Spleen (tissue), 13 donors: ENCODE measurements around the gene CDCA8. TPM values are rescaled to one million over a fixed set of nuclear protein-coding genes. Genes with fewer than 3 reads are reported as not detected.

Experiments
- DNase-seq: peaks from one replicate; pipeline ENCODE4 v3.0.0-alpha.2; 2020
- H3K27ac ChIP-seq, 8 donors: fragments of 200-600 bp; sonication (generic) in 7 of 8; 1 replicate in 4 of 8; 2 replicates in 4 of 8; pipeline versions ENCODE4 v1.5.0 to v1.8.0; 2016 to 2021; ENCODE audit warnings: inconsistent platforms in 4 of 8, mild to moderate bottlenecking in 4 of 8, moderate library complexity in 1 of 8
- H3K27me3 ChIP-seq, 7 donors: fragments of 200-600 bp; sonication (generic) in 6 of 7; replicated peaks in 1 of 7; 1 replicate in 4 of 7; 2 replicates in 3 of 7; pipeline versions ENCODE4 v1.5.0 to v1.8.0; 2016 to 2021; ENCODE audit warnings: inconsistent platforms in 3 of 7, mild to moderate bottlenecking in 1 of 7
- H3K36me3 ChIP-seq, 6 donors: fragments of 200-600 bp; sonication (generic) in 5 of 6; 1 replicate in 4 of 6; 2 replicates in 2 of 6; pipeline versions ENCODE4 v1.5.0 to v1.8.0; 2016 to 2021; ENCODE audit warnings: inconsistent platforms in 2 of 6
- H3K4me1 ChIP-seq, 6 donors: fragments of 200-600 bp; sonication (generic) in 5 of 6; 1 replicate in 3 of 6; 2 replicates in 3 of 6; pipeline versions ENCODE4 v1.5.0 to v1.8.0; 2016 to 2021; ENCODE audit warnings: inconsistent platforms in 3 of 6
- H3K4me3 ChIP-seq, 8 donors: fragments of 200-600 bp; sonication (generic) in 7 of 8; 1 replicate in 4 of 8; 2 replicates in 4 of 8; pipeline versions ENCODE4 v1.5.0 to v1.8.0; 2016 to 2021; ENCODE audit warnings: inconsistent platforms in 4 of 8, mild to moderate bottlenecking in 4 of 8, moderate library complexity in 2 of 8
- H3K9me3 ChIP-seq, 8 donors: fragments of 200-600 bp; sonication (generic) in 7 of 8; 1 replicate in 4 of 8; 2 replicates in 4 of 8; pipeline versions ENCODE4 v1.5.0 to v1.8.0; 2016 to 2021; ENCODE audit warnings: inconsistent platforms in 4 of 8
- CTCF ChIP-seq, 11 experiments: fragments of 200-600 bp in 7 of 11; fragments of 450-650 bp in 4 of 11; sonication (generic) in 4 of 11; IDR thresholded peaks in 8 of 11; conservative IDR thresholded peaks in 3 of 11; 1 replicate in 7 of 11; 2 replicates in 4 of 11; pipeline versions ENCODE4 v1.4.0 to v1.8.0; 2016 to 2021; ENCODE audit warnings: antibody characterized with exemption in 11 of 11, inconsistent platforms in 4 of 11, mild to moderate bottlenecking in 1 of 11
- POLR2A ChIP-seq, 3 donors: fragments of 450-650 bp; IDR thresholded peaks; one replicate each; pipeline ENCODE4 v1.5.1; 2017; ENCODE audit warnings: antibody characterized with exemption in 3 of 3, mild to moderate bottlenecking in 1 of 3
- POLR2AphosphoS5 ChIP-seq, 3 donors: sonication (generic); formaldehyde crosslinking; IDR thresholded peaks; one replicate each; pipeline ENCODE4 v1.5.1; 2017; ENCODE audit warnings: antibody characterized with exemption in 3 of 3
- WGBS, 5 donors: extraction: QIAGEN DNeasy Blood & Tissue Kit in 3 of 5; methylation state at CpG; one replicate each; pipeline versions ENCODE4 v1.1.5 to v1.1.7; 2013 to 2018; 5-methylcytosine and 5-hydroxymethylcytosine counted together
- intact Hi-C: fragments of 100-400 bp; cut with DNase I; formaldehyde crosslinking; loops from one replicate; pipeline ENCODE4 v1.15.0; 2023; ENCODE audit warnings: low total_unique reads
- long read RNA-seq, 2 donors: transcript quantifications; one replicate each; lab custom pipeline, GENCODE V29; 2026
- polyA plus RNA-seq, 3 donors: library from polyadenylated mRNA; stranded (reverse); fragments of 200-250 nt; gene quantifications; one replicate each; pipeline ENCODE4 v1.2.1, GENCODE V29; 2013
- total RNA-seq, 7 donors: library from RNA; depleted of rRNA in 3 of 7; stranded (reverse); fragments of >200 nt in 3 of 7; fragmentation: NEBNext Ultra II Directional in 4 of 7; extraction: Animal tissue kit (Norgen Biotek cat#: 25700) in 4 of 7; gene quantifications; one replicate each; pipeline versions ENCODE4 v1.1.0 to v1.2.1, GENCODE V29; 2016 to 2021
- donor health status: healthy with polysubstance abuse.
- donor health status: DM: no; HTN: no; CAD: no; lungs with moderate emphysema.
- donor health status: DM: no; HTN: no; CAD: no.
- donor health status: Bipolar disorder and iron deficiency.
- donor health status: healthy.
- donor health status: DM: no; HTN: no; CAD: no.
- donor health status: DM: yes; HTN: yes; CAD: no.

CDCA8 gene
- 1 to 10 TPM; 1.2 to 8.2 (median 4.3) TPM for total RNA-seq
- polyA plus RNA-seq = 1 to 10 TPM; 1.5 to 7.7 (median 3.9) TPM
- long read RNA-seq, donor 1, partial matches to known transcripts = 0 of 2 reads
- long read RNA-seq, donor 1, other reads (novel, unspliced or antisense) = 0 of 2 reads
- long read RNA-seq, donor 2, transcript CDCA8-202 (10 exons, 2,469 nt) = major isoform, 5 of 5 reads
- long read RNA-seq, donor 2, partial matches to known transcripts = 0 of 5 reads
- long read RNA-seq, donor 2, other reads (novel, unspliced or antisense) = 0 of 5 reads

GRCh38 chr1:37692078-37692833 lies at the start of gene CDCA8:
Gene CDCA8 (plus strand): TSS chr1:37692516. CDS start chr1:37692691, 175 bp downstream.
- 0 to 1% (median 0%) methylated on average over 22 to 54 of the region's 54 CpGs for WGBS, 5 donors
- intact Hi-C loops = loop anchor here (10.0 kb wide), 2 partner anchors 113 to 163 kb away; partner anchors contain the start of genes C1orf122, MTF1 and YRDC
- peaks cover 0 to 30% (median 7%) of the 10 kb centered on the region in 6 donors for H3K36me3 ChIP-seq
- H3K9me3 ChIP-seq = no peaks in the 10 kb centered on the region
- peak in 10 of 11 experiments; percentile 34 to 91 (median 80) for TF ChIP-seq CTCF (IDR thresholded peaks at IDR 0.05 in 8 of 11, conservative IDR thresholded peaks at IDR 0.05 in 3 of 11)
- TF ChIP-seq POLR2A (IDR thresholded peaks at IDR 0.05) = peak in 1 of 3 donors; percentile 55
- TF ChIP-seq POLR2AphosphoS5 (IDR thresholded peaks at IDR 0.05) = peak; percentile 65 to 87 (median 80)
- H3K4me3 ChIP-seq = peak within 1 kb of the TSS; percentile 81 to 96 (median 92)
- peak within 1 kb of the TSS; percentile 49 to 90 (median 84) for H3K27ac ChIP-seq
- H3K4me1 ChIP-seq = peaks cover 30 to 63% (median 43%) of the 10 kb centered on the region in 6 donors
- peak; percentile 99 for DNase-seq
- no peaks in the 10 kb centered on the region for H3K27me3 ChIP-seq

GRCh38 chr1:37647281-37647680 lies 45.0 kb upstream of the CDCA8 start:
- no peak for DNase-seq
- Histone ChIP-seq H3K9me3 (peaks cover 0 to 13% (median 7%) of the 10 kb centered on the region in 8 donors), H3K4me1 (no peaks in the 10 kb centered on the region), H3K4me3 (no peak overlapping the region), H3K27ac (no peak overlapping the region), H3K27me3 (peaks cover 0 to 44% (median 0%) of the 10 kb centered on the region in 7 donors), H3K36me3 (no peaks in the 10 kb centered on the region)
- no peak for TF ChIP-seq POLR2AphosphoS5 (IDR thresholded peaks at IDR 0.05)
- TF ChIP-seq CTCF (IDR thresholded peaks at IDR 0.05 in 8 of 11, conservative IDR thresholded peaks at IDR 0.05 in 3 of 11) = no peak
- TF ChIP-seq POLR2A (IDR thresholded peaks at IDR 0.05) = no peak
- WGBS, 5 donors = 88 to 94% (median 90%) methylated on average over 7 of the region's 7 CpGs
- intact Hi-C loops = no loop called here

GRCh38 chr1:37650173-37650572 lies 42.1 kb upstream of the CDCA8 start:
- 61 to 87% (median 71%) methylated on average over 2 to 5 of the region's 5 CpGs for WGBS, 5 donors
- H3K9me3 ChIP-seq = no peaks in the 10 kb centered on the region
- TF ChIP-seq CTCF (IDR thresholded peaks at IDR 0.05 in 8 of 11, conservative IDR thresholded peaks at IDR 0.05 in 3 of 11) (no peak), POLR2A (IDR thresholded peaks at IDR 0.05) (no peak), POLR2AphosphoS5 (IDR thresholded peaks at IDR 0.05) (no peak)
- intact Hi-C loops = no loop called here
- H3K36me3 ChIP-seq = no peaks in the 10 kb centered on the region
- DNase-seq = peak; percentile 16
- no peak overlapping the region for H3K27ac ChIP-seq
- no peaks in the 10 kb centered on the region for H3K4me1 ChIP-seq
- H3K27me3 ChIP-seq = peaks cover 0 to 26% (median 0%) of the 10 kb centered on the region in 7 donors
- H3K4me3 ChIP-seq = no peak overlapping the region

- DNase-seq = peak; percentile 40
- Histone ChIP-seq H3K9me3 (no peaks in the 10 kb centered on the region), H3K4me3 (no peak overlapping the region), H3K36me3 (no peaks in the 10 kb centered on the region), H3K27me3 (peaks cover 0 to 24% (median 0%) of the 10 kb centered on the region in 7 donors), H3K27ac (no peak overlapping the region), H3K4me1 (no peaks in the 10 kb centered on the region)
- 63 to 88% (median 73%) methylated on average over 2 to 5 of the region's 5 CpGs for WGBS, 5 donors
- TF ChIP-seq CTCF (IDR thresholded peaks at IDR 0.05 in 8 of 11, conservative IDR thresholded peaks at IDR 0.05 in 3 of 11) (no peak), POLR2AphosphoS5 (IDR thresholded peaks at IDR 0.05) (no peak), POLR2A (IDR thresholded peaks at IDR 0.05) (no peak)
- intact Hi-C loops = no loop called here
These were observed 41.6 kb upstream of the CDCA8 start for GRCh38 chr1:37650721-37651120.
